ENCODE data around the gene GTF3A. TPM values are rescaled to one million over a fixed set of nuclear protein-coding genes. Genes with fewer than 3 reads are reported as not detected.
A peak's percentile ranks its signal among the peaks of the same experiment; 100 is the strongest.

The GTF3A gene
- total and polyA plus RNA-seq, 4 experiments from 2014 or later, result 225 to 688 (median 416) TPM

- peak overlapping the region; percentile 19 for H3K27ac ChIP-seq (ENCODE audit: low read depth, low read length)
- peak in 1 of 5 donors; percentile 27 for DNase-seq
- Mint-ChIP-seq H3K27me3 (no peaks in the 10 kb centered on the region), H3K9me3 (no peaks in the 10 kb centered on the region), H3K36me3 (peaks cover 21 to 37% of the 10 kb centered on the region in 2 donors), H3K4me1 (peaks cover 43 to 80% (median 62%) of the 10 kb centered on the region in 4 donors), H3K4me3 (peak overlapping the region; percentile 53 to 85 (median 73)), H3K27ac (peak overlapping the region; percentile 76 to 93 (median 90))
- H3K36me3 ChIP-seq (ENCODE audit: insufficient read depth, low read length), result peaks cover 14% of the 10 kb centered on the region
- CTCF ChIA-PET (ENCODE audit: partially characterized antibody), result interaction anchor here (1.1 to 4.8 kb wide), 4 partner anchors 13 to 384 kb away, joined by 4 to 57 read pairs (median 7); partner anchors contain the start of genes GTF3A and LNX2
- no peak overlapping the region for H3K4me3 ChIP-seq (ENCODE audit: low read length in 2 of 2)
- POLR2A ChIA-PET (ENCODE audit: partially characterized antibody), result interaction anchor here (1.3 to 4.9 kb wide), 4 partner anchors 8 to 177 kb away, joined by 3 to 182 read pairs (median 20); partner anchors contain the start of genes GTF3A, LNX2 and POLR1D
- H3K4me1 ChIP-seq (ENCODE audit: insufficient read depth, low read length), result peaks cover 74% of the 10 kb centered on the region
- intact Hi-C loops (cut with micrococcal nuclease), result loop anchor here (1.0 kb wide), 2 partner anchors 8 kb away; partner anchors contain the start of gene MTIF3
- no peaks in the 10 kb centered on the region for H3K9me3 ChIP-seq (ENCODE audit: control insufficient read depth in 1 of 2, low read length in 2 of 2)
- H3K27me3 ChIP-seq (ENCODE audit: insufficient read depth, low read length), result no peaks in the 10 kb centered on the region
Measured at GRCh38 chr13:27442797-27443196, 18.4 kb downstream of the GTF3A start.

GRCh38 chr13:27446986-27447583 lies 22.7 kb downstream of the GTF3A start:
- Histone ChIP-seq H3K4me1 (ENCODE audit: insufficient read depth, low read length) (peaks cover 77% of the 10 kb centered on the region), H3K36me3 (ENCODE audit: insufficient read depth, low read length) (peaks cover 4% of the 10 kb centered on the region), H3K9me3 (ENCODE audit: control insufficient read depth in 1 of 2, low read length in 2 of 2) (no peaks in the 10 kb centered on the region), H3K4me3 (ENCODE audit: low read length in 2 of 2) (no peak overlapping the region), H3K27ac (ENCODE audit: low read depth, low read length) (peak overlapping the region; percentile 49), H3K27me3 (ENCODE audit: insufficient read depth, low read length) (no peaks in the 10 kb centered on the region)
- Mint-ChIP-seq H3K27ac (peak overlapping the region; percentile 84 to 98 (median 95)), H3K4me3 (peak overlapping the region; percentile 49 to 80 (median 70)), H3K9me3 (no peaks in the 10 kb centered on the region), H3K4me1 (peaks cover 39 to 84% (median 63%) of the 10 kb centered on the region in 4 donors), H3K36me3 (peaks cover 12 to 22% of the 10 kb centered on the region in 2 donors), H3K27me3 (no peaks in the 10 kb centered on the region)
- ChIA-PET POLR2A (ENCODE audit: partially characterized antibody) (interaction anchor here (0.8 to 12.2 kb wide), 4 partner anchors 11 to 173 kb away, joined by 3 to 588 read pairs (median 9); partner anchors contain the start of genes GTF3A and LNX2), CTCF (ENCODE audit: partially characterized antibody) (interaction anchor here (0.6 to 6.9 kb wide), 2 partner anchors 21 to 176 kb away, joined by 3 to 109 read pairs; partner anchors contain the start of gene GTF3A)
- intact Hi-C loops (cut with micrococcal nuclease), result no loop called here
- peak; percentile 47 to 64 (median 55) for DNase-seq

GRCh38 chr13:27448308-27448707 lies 23.9 kb downstream of the GTF3A start:
- H3K4me1 Mint-ChIP-seq, result peaks cover 33 to 75% (median 55%) of the 10 kb centered on the region in 4 donors
- intact Hi-C loops (cut with micrococcal nuclease), result no loop called here
- POLR2A ChIA-PET (ENCODE audit: partially characterized antibody), result interaction anchor here (1.9 to 12.2 kb wide), 4 partner anchors 13 to 172 kb away, joined by 8 to 588 read pairs (median 20); partner anchors contain the start of genes GTF3A and LNX2
- peak overlapping the region; percentile 20 to 97 (median 93) for H3K4me3 Mint-ChIP-seq
- no peaks in the 10 kb centered on the region for H3K9me3 Mint-ChIP-seq
- peak overlapping the region; percentile 27 to 99 (median 96) for H3K27ac Mint-ChIP-seq
- H3K36me3 Mint-ChIP-seq, result peaks cover 7 to 14% of the 10 kb centered on the region in 2 donors
- H3K27me3 ChIP-seq (ENCODE audit: insufficient read depth, low read length), result no peaks in the 10 kb centered on the region
- no peaks in the 10 kb centered on the region for H3K27me3 Mint-ChIP-seq
- peaks cover 66% of the 10 kb centered on the region for H3K4me1 ChIP-seq (ENCODE audit: insufficient read depth, low read length)
- CTCF ChIA-PET (ENCODE audit: partially characterized antibody), result interaction anchor here (1.2 to 6.9 kb wide), 3 partner anchors 10 to 378 kb away, joined by 3 to 109 read pairs (median 5); partner anchors contain the start of gene GTF3A
- H3K27ac ChIP-seq (ENCODE audit: low read depth, low read length), result no peak overlapping the region
- no peaks in the 10 kb centered on the region for H3K9me3 ChIP-seq (ENCODE audit: control insufficient read depth in 1 of 2, low read length in 2 of 2)
- no peak overlapping the region for H3K4me3 ChIP-seq (ENCODE audit: low read length in 2 of 2)
- DNase-seq, result no peak
- no peaks in the 10 kb centered on the region for H3K36me3 ChIP-seq (ENCODE audit: insufficient read depth, low read length)

- Histone ChIP-seq H3K36me3 (ENCODE audit: insufficient read depth, low read length) (no peaks in the 10 kb centered on the region), H3K4me1 (ENCODE audit: insufficient read depth, low read length) (peaks cover 66% of the 10 kb centered on the region), H3K4me3 (ENCODE audit: low read length in 2 of 2) (peak overlapping the region; percentile 53 to 94), H3K9me3 (ENCODE audit: control insufficient read depth in 1 of 2, low read length in 2 of 2) (no peaks in the 10 kb centered on the region), H3K27me3 (ENCODE audit: insufficient read depth, low read length) (no peaks in the 10 kb centered on the region), H3K27ac (ENCODE audit: low read depth, low read length) (peak overlapping the region; percentile 91)
- H3K9me3 Mint-ChIP-seq, result no peaks in the 10 kb centered on the region
- intact Hi-C loops (cut with micrococcal nuclease), result no loop called here
- H3K4me3 Mint-ChIP-seq, result peak overlapping the region; percentile 92 to 97 (median 94)
- H3K27me3 Mint-ChIP-seq, result no peaks in the 10 kb centered on the region
- peaks cover 7 to 14% of the 10 kb centered on the region in 2 donors for H3K36me3 Mint-ChIP-seq
- POLR2A ChIA-PET (ENCODE audit: partially characterized antibody), result interaction anchor here (1.2 to 12.2 kb wide), 9 partner anchors 9 to 1227 kb away, joined by 3 to 588 read pairs (median 8); partner anchors contain the start of genes GTF3A, LNX2, POLR1D and RASL11A
- DNase-seq, result no peak
- H3K27ac Mint-ChIP-seq, result peak overlapping the region; percentile 95 to 99 (median 97)
- CTCF ChIA-PET (ENCODE audit: partially characterized antibody), result interaction anchor here (1.2 to 6.9 kb wide), 5 partner anchors 11 to 378 kb away, joined by 3 to 109 read pairs (median 5); partner anchors contain the start of gene GTF3A
- peaks cover 33 to 81% (median 59%) of the 10 kb centered on the region in 4 donors for H3K4me1 Mint-ChIP-seq
Measured at GRCh38 chr13:27449081-27449603, 24.7 kb downstream of the GTF3A start.

GRCh38 chr13:27449936-27450828 lies 25.8 kb downstream of the GTF3A start, which contains the start of gene MTIF3:
Gene MTIF3 (minus strand): TSS chr13:27450564. CDS start chr13:27440448, 10,116 bp downstream.
- intact Hi-C loops (cut with micrococcal nuclease), result loop anchor here (1.0 to 10.0 kb wide), 12 partner anchors 8 to 1205 kb away; partner anchors contain the start of genes CDK8, PAN3, POLR1D and POMP
- Mint-ChIP-seq H3K4me1 (peaks cover 31 to 77% (median 56%) of the 10 kb centered on the region in 4 donors), H3K27me3 (no peaks in the 10 kb centered on the region), H3K9me3 (no peaks in the 10 kb centered on the region), H3K27ac (peak within 1 kb of the TSS; percentile 95 to 99 (median 97)), H3K4me3 (peak within 1 kb of the TSS; percentile 92 to 97 (median 94)), H3K36me3 (peaks cover 7 to 14% of the 10 kb centered on the region in 2 donors)
- Histone ChIP-seq H3K36me3 (ENCODE audit: insufficient read depth, low read length) (no peaks in the 10 kb centered on the region), H3K4me1 (ENCODE audit: insufficient read depth, low read length) (peaks cover 63% of the 10 kb centered on the region), H3K27ac (ENCODE audit: low read depth, low read length) (peak within 1 kb of the TSS; percentile 91), H3K27me3 (ENCODE audit: insufficient read depth, low read length) (no peaks in the 10 kb centered on the region), H3K4me3 (ENCODE audit: low read length in 2 of 2) (peak within 1 kb of the TSS; percentile 53 to 94), H3K9me3 (ENCODE audit: control insufficient read depth in 1 of 2, low read length in 2 of 2) (no peaks in the 10 kb centered on the region)
- POLR2A ChIA-PET (ENCODE audit: partially characterized antibody), result interaction anchor here (0.5 to 12.2 kb wide), 23 partner anchors 8 to 1228 kb away, joined by 3 to 588 read pairs (median 4); partner anchors contain the start of genes GTF3A, LNX2, POLR1D and RASL11A
- DNase-seq, result peak; percentile 97 to 98 (median 98)
- CTCF ChIA-PET (ENCODE audit: partially characterized antibody), result interaction anchor here (0.9 to 6.9 kb wide), 7 partner anchors 9 to 377 kb away, joined by 3 to 109 read pairs (median 3); partner anchors contain the start of gene GTF3A

- H3K4me1 ChIP-seq (ENCODE audit: insufficient read depth, low read length), result peaks cover 62% of the 10 kb centered on the region
- no peaks in the 10 kb centered on the region for H3K27me3 ChIP-seq (ENCODE audit: insufficient read depth, low read length)
- Mint-ChIP-seq H3K36me3 (peaks cover 7 to 17% of the 10 kb centered on the region in 2 donors), H3K4me1 (peaks cover 33 to 77% (median 56%) of the 10 kb centered on the region in 4 donors), H3K27me3 (no peaks in the 10 kb centered on the region), H3K9me3 (no peaks in the 10 kb centered on the region), H3K4me3 (peak overlapping the region; percentile 92 to 97 (median 94)), H3K27ac (peak overlapping the region; percentile 95 to 99 (median 97))
- DNase-seq, result no peak
- ChIA-PET POLR2A (ENCODE audit: partially characterized antibody) (interaction anchor here (0.5 to 12.2 kb wide), 16 partner anchors 8 to 376 kb away, joined by 3 to 588 read pairs (median 4); partner anchors contain the start of genes GTF3A, LNX2, POLR1D and RASL11A), CTCF (ENCODE audit: partially characterized antibody) (interaction anchor here (0.7 to 6.9 kb wide), 7 partner anchors 8 to 376 kb away, joined by 3 to 109 read pairs (median 4); partner anchors contain the start of genes GTF3A and LNX2)
- no peaks in the 10 kb centered on the region for H3K36me3 ChIP-seq (ENCODE audit: insufficient read depth, low read length)
- no peaks in the 10 kb centered on the region for H3K9me3 ChIP-seq (ENCODE audit: control insufficient read depth in 1 of 2, low read length in 2 of 2)
- intact Hi-C loops (cut with micrococcal nuclease), result loop anchor here (1.0 to 10.0 kb wide), 12 partner anchors 9 to 1204 kb away; partner anchors contain the start of genes CDK8, PAN3, POLR1D and POMP
- H3K27ac ChIP-seq (ENCODE audit: low read depth, low read length), result peak overlapping the region; percentile 91
- peak overlapping the region; percentile 53 to 94 for H3K4me3 ChIP-seq (ENCODE audit: low read length in 2 of 2)
Measured at GRCh38 chr13:27450921-27451471, 26.6 kb downstream of the GTF3A start.

Measured in CD4-positive, alpha-beta memory T cell (primary cell).